Activated CD8-positive, alpha-beta memory T cell treated with anti-CD3 and anti-CD28 coated beads, Interleukin-2, amount 50 U/mL, for 48 hours (primary cell): ENCODE data around the gene D2HGDH.

Experiments
- DNase-seq: peaks from one replicate; pipeline ENCODE4 v3.0.0-alpha.2; 2020

The D2HGDH gene

DNA sequence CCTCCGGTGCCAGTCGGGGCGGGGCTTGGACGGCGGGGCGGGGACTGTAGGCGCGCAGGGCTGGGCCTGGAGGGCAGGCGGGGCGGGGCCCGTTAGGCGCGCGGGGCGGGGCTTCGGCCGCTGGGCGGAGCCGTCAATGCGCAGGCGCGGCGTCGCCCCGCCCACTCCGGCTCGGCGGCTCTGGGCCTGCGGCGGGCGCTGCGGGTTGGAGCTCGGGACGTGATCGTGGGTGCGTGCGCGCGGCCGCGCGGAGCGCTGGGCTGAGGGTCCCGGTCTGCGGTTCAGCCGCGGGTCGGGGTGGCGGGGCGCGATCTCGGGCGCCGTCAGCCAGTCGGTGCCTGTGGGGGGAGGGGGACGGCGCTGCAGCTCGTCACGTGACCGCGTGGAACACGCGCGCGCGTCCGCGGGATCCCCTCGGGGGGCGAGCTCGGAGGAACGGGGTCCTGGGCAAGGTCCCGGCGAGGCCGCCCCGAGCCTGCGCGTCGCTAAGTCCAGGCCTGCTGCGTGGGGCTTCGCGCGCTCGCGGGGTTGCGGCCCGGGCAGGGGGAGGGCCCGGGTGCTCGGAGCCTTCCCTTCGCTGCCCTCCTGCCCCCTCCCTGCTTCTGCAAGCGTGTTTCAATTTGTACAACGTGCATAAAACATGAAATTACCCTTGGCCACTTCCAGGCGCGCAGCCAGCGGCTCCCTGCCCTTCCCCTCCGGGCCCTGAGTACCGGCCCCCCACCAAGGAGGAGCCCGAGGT is at the start of gene D2HGDH:
TSS of gene D2HGDH (plus strand) at position 164 of the 742 bp plus-strand sequence. CDS start 595 bp downstream, outside the sequence.
- DNase-seq = peak; percentile 99

DNA sequence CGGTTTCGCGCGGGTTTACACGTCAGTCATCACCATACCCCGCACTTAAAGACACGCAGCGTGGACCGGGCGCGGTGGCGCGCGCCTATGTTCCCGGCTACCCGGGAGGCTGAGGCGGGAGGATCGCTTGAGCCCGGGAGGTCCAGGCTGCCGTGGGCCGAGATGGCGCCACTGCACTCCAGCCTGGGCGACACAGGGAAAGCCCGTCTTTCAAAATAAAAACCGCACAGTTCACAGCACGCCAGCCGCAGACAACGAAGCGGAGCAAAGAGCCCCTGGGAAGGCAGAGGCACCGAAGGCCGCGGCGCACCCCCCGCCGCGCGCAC is 48.1 kb upstream of the D2HGDH start:
- no peak for DNase-seq

DNA sequence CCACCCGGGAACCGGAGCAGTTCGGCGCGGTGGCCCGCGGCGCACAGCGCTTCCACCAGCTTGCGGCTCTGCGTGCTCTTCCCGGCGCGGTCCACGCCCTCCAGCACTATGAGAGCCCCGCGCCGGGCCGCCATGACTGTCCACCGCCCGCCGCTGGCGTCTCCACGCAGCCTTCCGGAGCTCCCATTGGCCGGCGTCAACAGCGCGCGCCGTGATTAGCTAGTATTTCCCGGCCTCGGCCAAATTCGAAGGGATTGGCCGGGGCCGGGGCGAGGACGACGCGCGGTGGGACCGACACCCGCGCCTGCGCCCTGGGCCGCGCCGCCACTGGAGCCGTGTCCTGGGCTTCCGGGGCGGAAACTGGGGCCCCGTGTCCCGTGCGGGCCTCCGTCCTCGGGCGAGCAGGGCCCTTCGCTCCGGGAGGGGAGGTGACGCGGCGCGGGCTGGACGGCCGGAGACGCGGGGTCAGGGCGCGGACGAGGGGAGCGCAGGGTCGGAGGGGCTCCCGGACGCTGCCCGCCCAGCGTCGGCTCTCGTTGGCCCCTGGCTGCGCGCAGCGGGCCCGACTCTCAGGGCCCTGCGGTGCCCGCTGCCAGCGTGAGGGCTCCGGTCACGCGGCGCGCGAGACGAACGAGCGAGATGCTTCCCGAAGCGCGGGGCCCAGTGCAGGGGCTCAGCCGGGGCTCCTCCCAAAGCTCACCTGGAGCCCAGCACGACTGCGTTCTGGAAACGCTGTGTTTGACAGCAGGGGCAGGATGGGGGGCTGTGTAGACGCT is 47.6 kb upstream of the D2HGDH start, which contains the start of gene DTYMK:
TSS of gene DTYMK (minus strand) at position 166 of the 776 bp plus-strand sequence. CDS start at position 134, 32 bp downstream.
- peak; percentile 98 for DNase-seq

DNA sequence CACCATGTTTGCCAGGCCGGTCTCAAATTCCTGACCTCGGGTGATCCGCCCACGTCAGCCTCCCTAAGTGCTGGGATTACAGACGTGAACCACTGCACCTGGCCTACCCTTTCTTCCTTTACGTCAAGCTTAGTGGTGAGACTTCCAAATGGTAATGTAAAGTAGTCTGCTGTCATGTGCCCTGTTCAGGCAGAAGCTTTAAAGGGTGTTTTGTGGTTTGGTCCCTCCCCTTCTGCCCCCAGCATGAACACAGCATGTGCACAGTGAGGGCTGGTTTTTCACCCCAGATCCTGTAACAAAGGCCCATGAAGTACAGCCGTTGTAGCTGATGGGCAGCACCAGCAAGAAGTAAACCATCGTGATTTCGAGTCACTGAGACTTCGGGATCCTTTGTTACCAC is 45.1 kb upstream of the D2HGDH start:
- no peak for DNase-seq

DNA sequence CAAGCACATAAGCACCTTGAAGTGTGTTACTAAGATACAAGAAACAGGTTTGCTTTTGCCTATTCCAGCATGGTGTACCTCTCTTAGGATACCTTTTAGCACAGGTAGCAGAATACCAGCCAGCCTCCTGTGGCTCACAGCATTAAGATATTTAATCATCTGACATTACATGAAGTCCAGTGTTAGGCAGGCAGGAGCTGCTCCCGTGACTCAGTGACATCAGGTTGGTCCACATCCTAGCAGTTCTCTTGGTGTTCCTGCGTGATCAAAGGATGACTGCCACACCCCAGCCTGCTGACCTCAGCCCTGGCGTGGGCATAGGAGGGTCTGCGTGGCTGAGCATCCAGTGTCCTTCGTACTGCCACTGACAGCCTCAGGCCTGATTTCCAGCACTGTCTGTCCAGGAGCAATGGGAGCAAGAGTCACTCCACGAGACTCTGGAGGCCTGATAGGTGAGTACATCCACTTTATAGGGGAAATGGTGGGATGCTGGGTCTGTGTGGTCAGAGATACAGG is 44.2 kb upstream of the D2HGDH start:
- no peak for DNase-seq

DNA sequence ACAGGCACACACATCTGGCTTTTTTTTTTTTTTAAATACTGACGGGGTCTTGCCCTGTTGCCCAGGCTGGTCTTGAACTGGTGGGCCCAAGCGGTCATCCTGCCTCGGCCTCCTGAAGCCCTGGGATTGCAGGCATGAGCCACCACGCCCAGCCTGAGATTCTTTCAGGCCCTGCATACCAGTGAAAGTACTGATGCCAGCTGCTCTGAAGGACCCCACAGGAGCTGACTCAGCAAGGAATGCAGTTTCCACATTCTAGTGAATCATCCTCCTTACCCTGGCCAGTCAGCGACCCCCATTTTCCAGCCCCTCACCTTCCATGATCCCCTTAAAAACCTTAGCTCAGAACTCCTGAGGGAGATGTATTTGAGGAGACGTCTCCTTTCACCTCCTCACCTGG is 42.0 kb upstream of the D2HGDH start:
- DNase-seq = no peak

DNA sequence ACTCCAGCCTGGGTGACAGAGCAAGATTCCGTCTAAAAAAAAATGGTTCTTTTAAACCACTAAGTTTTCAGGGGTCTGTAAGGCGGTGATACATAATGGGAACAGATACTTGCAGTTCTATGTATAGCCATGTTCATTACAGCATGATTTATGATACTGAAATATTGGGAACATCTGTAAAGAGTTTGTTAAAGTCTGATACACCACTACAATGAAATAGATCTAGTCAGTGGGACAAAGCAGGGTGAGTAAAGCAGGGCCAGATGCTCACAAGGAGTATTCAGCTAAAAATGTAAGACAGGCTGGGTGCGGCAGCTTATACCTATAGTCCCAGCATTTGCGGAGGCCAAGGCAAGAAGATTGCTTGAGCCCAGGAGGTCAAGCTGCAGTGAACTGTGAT is 38.8 kb upstream of the D2HGDH start:
- DNase-seq = no peak

DNA sequence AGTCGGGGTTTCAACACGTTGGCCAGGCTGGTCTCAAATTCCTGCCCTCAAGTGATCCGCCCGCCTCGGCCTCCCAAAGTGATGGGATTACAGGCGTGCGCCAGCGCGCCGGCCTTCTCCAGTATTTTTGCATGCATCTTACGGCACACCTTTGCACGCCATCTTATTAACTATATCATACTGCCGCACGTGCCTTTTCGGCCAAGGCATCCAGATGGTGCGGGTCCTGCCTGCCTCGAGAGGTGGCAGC is 33.4 kb upstream of the D2HGDH start:
- no peak for DNase-seq

DNA sequence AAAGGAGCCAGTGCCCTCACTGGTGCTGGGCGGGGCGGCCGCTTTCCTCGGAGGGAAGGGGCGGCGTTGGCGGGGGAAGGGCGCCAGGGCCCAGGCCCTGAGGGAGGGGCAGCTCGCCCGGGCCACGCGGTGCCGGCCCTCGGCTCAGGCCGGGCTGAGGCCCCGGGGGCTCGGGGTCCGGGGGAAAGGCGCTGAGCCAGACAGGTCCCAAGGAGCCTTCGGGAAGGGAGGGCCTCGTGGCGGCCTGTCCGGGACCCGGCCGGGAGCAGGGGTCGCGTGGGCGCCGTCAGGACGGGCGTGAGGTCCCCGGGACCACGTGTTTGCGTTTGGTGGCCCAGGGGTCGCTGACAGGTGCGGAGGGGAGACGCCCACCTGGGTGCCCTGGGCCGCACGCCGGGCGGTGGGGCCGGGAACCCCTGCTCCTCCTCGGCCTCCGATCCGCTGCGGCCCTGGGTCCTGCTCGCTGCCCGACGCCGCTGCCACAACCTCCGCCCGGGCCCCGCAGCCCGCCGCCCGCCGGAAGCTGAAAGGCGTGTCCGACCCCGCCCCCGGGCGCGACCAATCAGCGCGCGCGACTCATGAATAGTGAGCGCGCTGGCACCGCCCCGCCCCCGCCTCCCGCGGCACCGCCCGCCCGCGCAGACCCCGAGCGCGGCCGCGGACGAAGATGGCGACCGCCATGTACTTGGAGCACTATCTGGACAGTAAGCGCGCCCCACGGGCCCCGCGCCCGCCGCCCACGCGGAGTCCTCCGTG is 32.9 kb upstream of the D2HGDH start, which contains the start of gene ING5:
TSS of gene ING5 (plus strand) at position 641 of the 756 bp plus-strand sequence. CDS start at position 668, 27 bp downstream.
- peak; percentile 99 for DNase-seq

DNA sequence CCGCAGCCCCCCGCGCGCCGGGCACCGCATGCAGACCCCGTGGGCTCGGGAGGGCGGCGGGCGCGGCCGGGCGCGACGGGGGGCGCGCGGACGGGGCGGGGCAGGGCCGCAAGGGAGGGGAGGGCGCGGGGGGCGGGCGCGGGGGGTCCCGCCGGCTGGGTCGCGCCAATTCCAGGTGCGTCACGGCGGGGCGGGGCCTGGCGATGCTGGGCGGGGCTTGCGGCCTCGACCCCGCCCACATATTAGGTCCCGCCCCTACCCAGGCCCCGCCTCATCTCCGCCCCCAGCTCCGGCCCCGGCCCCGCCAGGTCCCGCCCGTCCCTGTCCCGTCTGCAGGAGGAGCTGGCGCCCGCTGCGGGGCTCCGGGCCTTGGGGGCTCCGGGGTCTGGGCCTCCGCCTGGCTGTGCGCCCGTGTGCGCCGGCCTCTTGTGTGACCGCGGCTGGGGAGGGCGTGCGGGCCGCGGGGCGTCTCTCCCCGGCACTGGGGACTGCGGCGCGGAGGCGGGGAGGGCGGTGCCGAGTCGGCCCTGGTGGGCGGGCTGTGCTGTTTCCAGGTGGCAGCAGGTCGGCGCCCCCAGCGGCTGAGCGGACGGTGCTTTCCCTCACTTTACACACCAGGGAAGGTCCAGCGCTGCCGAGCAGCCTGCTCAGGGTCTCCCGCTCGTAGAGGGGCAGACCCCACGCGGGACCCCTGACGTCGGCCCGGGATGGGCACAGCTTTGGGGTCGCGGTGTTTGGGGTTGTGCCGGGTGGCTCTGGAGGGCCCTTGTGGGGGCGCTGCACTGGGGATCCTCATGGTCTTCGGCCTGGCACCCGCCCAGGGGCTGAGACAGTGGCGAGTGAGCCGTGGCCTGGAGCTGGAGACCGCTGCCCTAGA is 32.0 kb upstream of the D2HGDH start:
- peak; percentile 98 for DNase-seq

DNA sequence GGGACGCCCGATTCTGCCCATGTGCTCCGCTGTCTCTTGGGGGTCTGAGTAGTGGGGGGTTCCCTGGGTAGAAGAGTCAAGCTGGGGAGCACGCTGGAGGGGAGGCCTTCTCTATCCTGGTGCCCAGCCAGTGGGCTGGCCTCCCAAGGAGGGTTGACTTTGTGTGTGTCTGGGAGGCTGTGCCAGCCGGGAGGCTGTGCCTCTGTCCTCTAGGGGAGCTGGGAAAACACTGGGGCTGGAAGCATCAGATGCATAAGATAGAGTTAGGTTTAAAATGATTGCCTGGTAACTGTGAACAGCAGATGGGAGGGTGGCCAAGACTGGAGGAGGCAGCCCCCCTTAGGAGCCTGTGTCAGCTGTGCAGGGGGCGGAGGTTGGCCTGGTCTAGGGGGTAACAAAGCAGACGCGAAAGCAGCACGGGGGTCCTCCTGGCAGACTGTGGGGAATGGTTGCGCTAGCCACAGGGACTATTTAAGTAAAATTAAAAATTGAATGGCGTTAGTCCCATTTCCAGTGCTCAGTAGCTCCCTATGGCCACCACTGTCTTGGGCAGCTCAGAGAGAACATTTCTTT is 31.3 kb upstream of the D2HGDH start:
- DNase-seq = no peak

DNA sequence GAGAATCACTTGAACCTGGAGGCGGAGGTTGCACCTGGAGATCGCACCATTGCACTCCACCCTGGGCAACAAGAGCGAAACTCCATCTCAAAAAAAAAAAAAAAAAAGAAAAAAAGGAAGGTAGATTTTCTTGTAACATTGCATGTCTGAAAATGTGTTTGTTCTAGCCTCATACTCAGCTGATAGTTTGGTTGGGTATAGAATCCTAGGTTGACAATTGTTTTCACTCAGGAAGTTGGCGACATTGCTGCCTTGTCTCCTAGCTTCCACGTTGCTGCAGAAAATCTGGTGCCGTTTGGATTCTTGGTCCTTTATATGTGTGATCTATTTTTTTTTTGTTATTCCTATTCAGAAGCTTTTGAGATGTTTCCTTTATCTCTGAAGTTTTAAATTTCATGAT is 27.9 kb upstream of the D2HGDH start:
- no peak for DNase-seq

DNA sequence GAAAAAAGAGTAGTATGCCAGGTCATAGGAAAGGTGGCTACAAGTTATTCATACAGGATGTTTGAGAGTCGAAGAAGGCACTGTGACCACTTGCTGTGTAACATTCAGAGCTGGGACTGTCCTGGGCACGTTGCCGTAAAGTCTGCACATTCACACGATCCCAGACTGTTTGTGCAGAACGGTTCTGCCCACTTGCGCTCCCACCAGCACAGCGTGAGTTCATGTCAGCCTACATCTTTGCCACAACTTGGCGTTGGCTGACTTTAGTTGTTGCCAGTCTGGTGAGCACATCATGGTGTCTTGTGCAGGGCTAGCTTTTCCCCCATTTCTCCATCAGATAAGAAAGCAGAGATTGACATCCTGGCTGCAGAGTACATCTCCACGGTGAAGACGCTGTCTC is 25.6 kb upstream of the D2HGDH start:
- no peak for DNase-seq

DNA sequence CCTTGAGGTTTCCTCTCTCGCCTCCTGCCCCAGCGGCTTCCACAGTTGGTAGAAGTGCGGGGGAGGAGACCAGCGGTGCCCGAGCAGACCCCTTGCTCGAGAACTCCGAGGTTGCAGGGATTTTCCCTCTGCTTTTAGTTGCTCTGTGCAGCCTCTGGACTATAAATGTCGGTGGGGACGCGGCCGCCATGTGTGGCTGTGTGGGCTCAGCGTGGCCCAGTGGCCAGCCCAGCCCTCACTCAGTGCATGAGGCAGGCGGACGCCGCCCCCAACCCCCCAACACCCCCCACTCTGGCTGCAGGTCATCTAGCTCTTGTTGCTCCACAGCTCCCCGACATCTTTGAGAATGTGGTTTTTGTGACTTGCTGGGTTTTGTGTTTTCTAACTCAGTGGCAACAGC is 15.3 kb upstream of the D2HGDH start:
- DNase-seq = no peak

DNA sequence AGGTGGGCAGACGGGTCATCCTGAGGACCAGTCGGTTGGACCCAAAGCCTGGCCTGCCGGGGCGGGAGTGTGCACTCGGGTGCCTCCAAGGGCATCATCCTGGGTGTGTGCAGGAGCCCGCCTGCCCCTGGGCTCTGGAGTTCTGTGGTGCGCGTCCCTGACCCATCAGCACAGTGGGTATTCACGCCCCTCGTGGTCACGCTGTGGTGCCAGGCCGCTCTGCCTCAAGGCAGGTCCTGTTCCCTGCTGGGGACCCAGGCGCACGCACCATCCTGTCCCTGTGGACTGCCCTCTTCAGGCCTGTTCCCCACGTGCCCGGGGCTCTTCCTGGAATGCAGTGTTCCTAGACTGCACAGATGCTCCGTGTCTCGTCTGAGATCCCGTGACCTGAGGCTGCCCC is 14.3 kb upstream of the D2HGDH start:
- DNase-seq = no peak

DNA sequence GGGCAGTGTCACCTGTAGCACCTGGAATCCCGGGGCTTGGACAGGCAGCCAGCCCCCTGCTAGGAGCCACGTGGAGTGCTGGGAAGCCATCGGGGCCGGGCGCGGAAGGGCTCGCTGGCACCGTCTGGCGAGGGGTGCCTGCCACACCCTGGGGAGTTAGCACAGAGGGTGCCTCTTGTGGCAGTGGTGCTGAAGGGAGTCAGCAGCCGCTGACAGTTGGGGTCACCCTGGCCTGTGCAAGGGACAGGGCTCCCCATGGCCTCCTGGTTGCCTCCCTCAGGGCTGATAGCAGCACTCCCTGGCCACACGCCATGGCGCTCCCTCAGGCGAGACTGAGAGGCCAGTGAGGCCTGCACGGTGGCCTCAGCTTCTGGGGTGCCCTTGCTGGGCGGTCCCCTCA is 13.9 kb upstream of the D2HGDH start:
- no peak for DNase-seq

DNA sequence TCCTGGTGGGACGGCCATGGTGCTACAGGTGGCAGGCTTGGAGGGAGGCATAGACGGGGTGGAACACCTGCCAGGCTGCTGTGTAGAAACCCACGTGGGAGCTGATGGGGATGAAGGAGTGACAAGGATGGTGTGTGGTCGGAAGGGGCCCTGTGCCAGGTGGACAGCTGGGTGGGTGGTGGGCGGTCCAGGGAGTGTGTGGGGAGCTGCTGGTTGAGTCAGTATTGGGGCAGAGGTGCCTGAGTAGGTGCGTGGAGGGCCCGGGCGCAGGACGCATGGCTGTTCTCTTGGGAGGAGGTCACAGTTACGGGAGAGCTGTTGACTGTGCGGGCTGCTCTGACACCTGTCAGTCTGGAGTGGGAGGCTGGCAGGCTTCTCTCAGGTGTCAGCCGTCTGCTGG is 12.6 kb upstream of the D2HGDH start:
- no peak for DNase-seq

DNA sequence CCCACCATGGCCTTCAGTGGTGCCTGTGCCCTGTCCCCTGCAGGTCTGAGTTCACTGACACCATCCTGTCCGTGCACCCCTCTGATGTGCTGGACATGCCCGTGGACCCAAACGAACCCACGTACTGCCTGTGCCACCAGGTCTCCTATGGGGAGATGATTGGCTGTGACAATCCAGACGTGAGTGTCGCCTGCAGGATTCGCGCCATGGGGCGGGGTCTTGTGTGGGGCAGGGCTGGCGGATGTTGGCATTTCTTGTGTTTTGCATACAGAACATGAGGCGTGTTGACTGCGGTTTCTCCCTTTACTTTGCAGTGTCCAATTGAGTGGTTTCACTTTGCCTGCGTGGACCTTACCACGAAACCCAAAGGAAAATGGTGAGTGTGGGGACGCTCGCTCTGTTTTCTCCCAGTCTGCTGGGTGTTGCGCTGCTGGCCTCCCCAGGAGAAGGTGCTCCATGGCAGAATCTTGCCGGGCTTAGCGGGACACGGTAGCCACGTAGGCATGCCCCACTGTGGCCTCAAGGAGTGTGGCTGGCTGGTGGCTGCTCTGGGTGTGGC is 11.5 kb upstream of the D2HGDH start:
- no peak for DNase-seq

DNA sequence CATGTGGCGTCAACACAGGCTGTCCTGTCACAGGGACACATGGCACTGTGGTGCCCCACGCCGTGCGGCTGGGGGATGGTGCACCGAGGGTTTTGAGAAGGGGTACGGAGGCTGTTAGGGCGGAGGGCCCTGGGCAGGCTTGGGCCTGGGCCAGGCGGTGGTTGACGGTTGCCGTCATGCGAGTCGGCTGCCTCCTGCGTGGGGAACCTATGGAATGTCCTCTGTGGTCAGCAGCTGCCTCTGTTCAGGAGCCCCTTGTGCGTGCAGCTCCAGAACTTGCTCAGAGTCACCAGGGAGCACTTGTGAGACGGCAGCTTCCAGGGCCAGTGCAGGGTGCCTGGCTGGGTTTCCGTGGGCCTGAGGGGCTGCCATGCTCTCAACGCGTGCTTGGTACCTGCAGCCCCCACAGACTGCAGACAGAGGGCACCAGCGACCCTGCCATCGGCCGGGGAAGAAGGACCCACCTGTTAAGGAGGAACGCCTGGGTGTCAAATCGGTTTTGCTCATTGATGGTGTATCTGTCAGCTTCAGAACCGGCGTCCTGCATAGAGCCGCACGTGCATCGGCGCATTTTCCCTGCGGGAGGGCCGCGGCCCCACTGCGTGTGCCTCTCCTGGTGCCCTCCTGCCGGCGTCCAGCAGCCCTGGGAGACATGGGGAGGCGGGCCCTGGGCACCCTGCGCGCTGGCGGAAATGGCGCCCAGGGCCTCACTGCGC is 10.0 kb upstream of the D2HGDH start:
- no peak for DNase-seq

DNA sequence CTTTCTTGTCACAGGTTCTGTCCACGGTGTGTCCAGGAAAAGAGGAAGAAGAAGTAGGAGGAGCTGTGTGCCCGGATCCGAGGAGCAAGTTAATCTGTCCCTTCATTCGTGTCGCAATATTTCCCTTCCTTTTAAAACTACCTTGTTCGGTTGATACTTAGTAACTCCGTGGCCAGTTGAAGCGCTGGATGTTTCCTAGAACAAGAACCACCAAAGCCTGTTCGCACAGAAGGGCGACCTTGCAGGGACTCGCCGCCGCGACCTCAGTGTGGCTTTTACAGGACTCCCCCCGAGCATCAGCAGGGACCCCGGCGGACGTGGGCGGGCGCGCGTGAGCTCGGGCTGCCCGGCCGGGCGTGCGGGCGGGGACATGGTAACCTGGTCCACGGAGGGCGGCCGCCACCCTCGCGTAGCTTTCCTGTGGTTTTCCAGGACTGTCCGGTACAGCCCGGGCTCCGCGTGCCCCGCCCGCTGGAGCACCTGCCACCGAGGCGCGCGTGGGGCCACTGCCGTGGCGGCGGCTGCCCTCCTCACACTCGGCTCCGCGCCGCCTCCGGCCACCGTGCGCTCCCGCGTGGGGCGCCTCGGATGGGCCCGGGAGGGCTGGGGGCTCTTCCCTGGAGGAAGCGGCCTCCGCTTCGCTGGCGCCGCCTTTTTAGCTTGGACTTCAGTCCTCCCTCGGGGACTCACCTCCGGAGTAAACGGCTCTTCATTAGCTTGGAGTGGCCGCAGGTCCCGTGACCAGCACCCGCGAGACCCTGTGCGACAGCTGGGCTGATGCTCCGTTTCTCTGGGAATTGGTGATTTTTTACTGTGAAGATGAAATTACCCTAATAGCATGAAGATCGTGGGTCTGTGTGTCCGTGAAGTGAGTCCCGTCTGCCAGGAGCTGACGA is 9.2 kb upstream of the D2HGDH start:
- DNase-seq = no peak
